ENCODE data around the gene RAD51AP1. TPM values are rescaled to one million over a fixed set of nuclear protein-coding genes. Genes with fewer than 3 reads are reported as not detected.

RAD51AP1 gene
- total RNA-seq, 4 donors from 2014 or later = 0.67 to 10.2 (median 3.1) TPM

GRCh38 chr12:4535092-4535491 lies 3.6 kb upstream of the RAD51AP1 start:
- Histone ChIP-seq H3K4me1 (peaks cover 8 to 16% of the 10 kb centered on the region in 2 donors), H3K27me3 (no peaks in the 10 kb centered on the region), H3K4me3 (replicated peaks in 1 of 3) (no peak overlapping the region), H3K9me3 (no peaks in the 10 kb centered on the region), H3K36me3 (peaks cover 11 to 17% of the 10 kb centered on the region in 2 donors), H3K27ac (no peak overlapping the region)
- intact Hi-C loops (cut with DNase I) = no loop called here
- 91 to 94% methylated on average over 4 of the region's 4 CpGs for WGBS, 2 donors
- DNase-seq = no peak
- no peak for TF ChIP-seq POLR2A (IDR thresholded peaks at IDR 0.05)
- TF ChIP-seq, protein P1, sequence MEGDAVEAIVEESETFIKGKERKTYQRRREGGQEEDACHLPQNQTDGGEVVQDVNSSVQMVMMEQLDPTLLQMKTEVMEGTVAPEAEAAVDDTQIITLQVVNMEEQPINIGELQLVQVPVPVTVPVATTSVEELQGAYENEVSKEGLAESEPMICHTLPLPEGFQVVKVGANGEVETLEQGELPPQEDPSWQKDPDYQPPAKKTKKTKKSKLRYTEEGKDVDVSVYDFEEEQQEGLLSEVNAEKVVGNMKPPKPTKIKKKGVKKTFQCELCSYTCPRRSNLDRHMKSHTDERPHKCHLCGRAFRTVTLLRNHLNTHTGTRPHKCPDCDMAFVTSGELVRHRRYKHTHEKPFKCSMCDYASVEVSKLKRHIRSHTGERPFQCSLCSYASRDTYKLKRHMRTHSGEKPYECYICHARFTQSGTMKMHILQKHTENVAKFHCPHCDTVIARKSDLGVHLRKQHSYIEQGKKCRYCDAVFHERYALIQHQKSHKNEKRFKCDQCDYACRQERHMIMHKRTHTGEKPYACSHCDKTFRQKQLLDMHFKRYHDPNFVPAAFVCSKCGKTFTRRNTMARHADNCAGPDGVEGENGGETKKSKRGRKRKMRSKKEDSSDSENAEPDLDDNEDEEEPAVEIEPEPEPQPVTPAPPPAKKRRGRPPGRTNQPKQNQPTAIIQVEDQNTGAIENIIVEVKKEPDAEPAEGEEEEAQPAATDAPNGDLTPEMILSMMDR (IDR thresholded peaks at IDR 0.05) = no peak

GRCh38 chr12:4535871-4536270 lies 2.8 kb upstream of the RAD51AP1 start:
- Histone ChIP-seq H3K36me3 (peaks cover 11 to 17% of the 10 kb centered on the region in 2 donors), H3K27me3 (no peaks in the 10 kb centered on the region), H3K4me3 (replicated peaks in 1 of 3) (no peak overlapping the region), H3K4me1 (peaks cover 8 to 16% of the 10 kb centered on the region in 2 donors), H3K9me3 (no peaks in the 10 kb centered on the region), H3K27ac (no peak overlapping the region)
- intact Hi-C loops (cut with DNase I) = no loop called here
- no peak for DNase-seq
- 66 to 79% methylated on average over 2 of the region's 2 CpGs for WGBS, 2 donors
- TF ChIP-seq, protein P1 (IDR thresholded peaks at IDR 0.05) = no peak
- no peak for TF ChIP-seq POLR2A (IDR thresholded peaks at IDR 0.05)

DNA sequence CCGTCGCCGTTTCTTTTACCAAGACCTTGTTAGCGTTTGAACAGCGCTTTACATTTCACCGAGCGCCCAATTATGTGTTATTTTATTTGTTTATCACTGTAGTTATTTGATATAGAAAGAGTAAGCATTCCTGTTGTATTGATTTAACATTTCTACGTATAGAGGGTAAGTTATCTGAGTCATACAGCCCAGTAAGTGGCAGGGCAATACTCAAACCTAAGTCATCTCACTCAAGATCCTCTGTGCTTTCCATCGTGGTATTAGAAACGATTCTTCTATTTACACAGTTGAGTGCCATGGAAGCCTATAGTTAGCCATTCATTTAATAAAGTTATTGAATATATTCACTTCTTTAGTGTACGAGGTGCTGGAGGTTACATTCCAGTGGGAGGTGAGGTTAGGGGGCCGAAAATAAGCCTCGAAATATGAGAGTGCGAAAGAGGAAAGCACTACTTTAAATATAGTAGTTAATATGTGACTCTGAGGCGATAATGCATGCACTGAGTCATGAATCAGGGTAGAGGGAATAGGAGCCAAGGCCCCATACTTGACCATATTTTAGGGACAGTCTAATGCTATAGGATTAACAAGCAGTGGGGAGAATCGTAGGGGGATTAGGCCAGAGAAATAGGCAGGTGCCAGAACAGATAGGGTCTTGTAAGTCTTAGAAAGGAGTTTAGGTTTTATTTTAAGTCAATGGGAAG lies 629 bp downstream of the RAD51AP1 start:
- Histone ChIP-seq H3K4me1 (peaks cover 8 to 16% of the 10 kb centered on the region in 2 donors), H3K4me3 (replicated peaks in 1 of 3) (peak overlapping the region in 2 of 3 donors; percentile 60 to 90), H3K27me3 (no peaks in the 10 kb centered on the region), H3K27ac (no peak overlapping the region), H3K36me3 (no peaks in the 10 kb centered on the region), H3K9me3 (no peaks in the 10 kb centered on the region)
- intact Hi-C loops (cut with DNase I) = no loop called here
- DNase-seq = no peak
- WGBS, 2 donors = 10 to 15% methylated on average over 16 of the region's 16 CpGs
- TF ChIP-seq, protein P1 (IDR thresholded peaks at IDR 0.05) = no peak
- TF ChIP-seq POLR2A (IDR thresholded peaks at IDR 0.05) = no peak

DNA sequence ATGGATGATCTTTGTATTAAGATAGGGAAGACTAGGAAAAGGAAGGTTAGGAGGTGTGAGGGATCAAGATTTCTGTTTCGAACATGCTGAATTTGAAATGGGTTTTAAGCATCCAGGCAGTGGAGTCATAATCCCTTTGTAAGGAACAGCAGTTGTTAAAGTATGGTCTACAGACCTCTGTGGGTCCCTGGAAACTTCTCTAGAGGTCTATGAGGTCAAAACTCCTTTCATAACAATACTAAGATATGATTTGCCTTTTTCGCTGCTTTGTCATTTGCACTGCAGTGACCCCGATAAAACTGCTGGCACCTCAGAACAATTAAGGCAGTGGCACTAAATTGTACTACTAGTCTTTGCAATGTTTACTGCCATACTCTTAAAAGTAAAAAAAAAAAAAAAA lies 1.5 kb downstream of the RAD51AP1 start:
- DNase-seq = no peak
- H3K4me1 ChIP-seq = peaks cover 8 to 16% of the 10 kb centered on the region in 2 donors
- intact Hi-C loops (cut with DNase I) = no loop called here
- no peak overlapping the region for H3K27ac ChIP-seq
- TF ChIP-seq, protein P1 (IDR thresholded peaks at IDR 0.05) = no peak
- TF ChIP-seq POLR2A (IDR thresholded peaks at IDR 0.05) = no peak
- 87 to 92% methylated on average over 3 of the region's 3 CpGs for WGBS, 2 donors
- no peaks in the 10 kb centered on the region for H3K27me3 ChIP-seq
- H3K9me3 ChIP-seq = no peaks in the 10 kb centered on the region
- no peak overlapping the region for H3K4me3 ChIP-seq (replicated peaks in 1 of 3)
- no peaks in the 10 kb centered on the region for H3K36me3 ChIP-seq

DNA sequence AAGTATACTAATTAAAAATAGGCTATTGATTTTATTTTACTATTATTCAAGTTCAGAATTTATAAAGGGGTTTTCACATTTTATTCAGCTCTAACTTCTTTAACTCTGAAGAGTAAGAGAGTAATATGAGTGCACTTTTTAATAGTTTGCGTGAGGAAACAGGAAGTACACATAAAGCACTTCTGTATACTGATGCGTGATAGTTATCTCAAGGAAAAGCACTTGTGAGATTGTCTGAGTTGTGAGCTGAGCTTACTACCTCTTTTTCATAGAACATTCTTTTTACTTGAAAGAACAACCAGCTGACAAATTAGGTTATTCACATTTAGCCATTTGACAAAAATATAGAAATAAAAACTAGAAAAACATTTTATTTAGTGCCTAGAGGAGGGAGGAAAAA lies 1.9 kb downstream of the RAD51AP1 start:
- Histone ChIP-seq H3K36me3 (no peaks in the 10 kb centered on the region), H3K9me3 (no peaks in the 10 kb centered on the region), H3K27me3 (no peaks in the 10 kb centered on the region), H3K4me3 (replicated peaks in 1 of 3) (no peak overlapping the region), H3K4me1 (peaks cover 8 to 16% of the 10 kb centered on the region in 2 donors), H3K27ac (no peak overlapping the region)
- TF ChIP-seq, protein P1 (IDR thresholded peaks at IDR 0.05) = no peak
- no peak for TF ChIP-seq POLR2A (IDR thresholded peaks at IDR 0.05)
- DNase-seq = no peak
- intact Hi-C loops (cut with DNase I) = no loop called here
- 66 to 72% methylated on average over 2 of the region's 2 CpGs for WGBS, 2 donors
